IMR-90 (cell line): ENCODE data around the gene PSMB3. TPM values are rescaled to one million over a fixed set of nuclear protein-coding genes. Genes with fewer than 3 reads are reported as not detected.

Experiments used
- ATAC-seq: fragments of 200-7000 bp; cut with Tn5 transposase; 2 replicates; pipeline ENCODE4 v1.9.1; 2020; ENCODE audit warnings: low read depth, mild to moderate bottlenecking, moderate library complexity
- BruUV-seq: library from RNA; stranded (reverse); fragments of 400-500 nt; replicated peaks from 2 replicates; lab custom pipeline; 2021; lab: Mats Ljungman, UMichigan
- CTCF ChIA-PET: fragments of 300-600 bp; formaldehyde crosslinking; extraction: SDS; loops from one replicate; lab custom pipeline; 2021; ENCODE audit warnings: antibody characterized with exemption; lab: Yijun Ruan, JAX
- POLR2A ChIA-PET: fragments of 300-600 bp; sonication (Branson Sonifier 250); formaldehyde crosslinking; loops from one replicate; lab custom pipeline; 2022; ENCODE audit warnings: antibody characterized with exemption; ENCODE audit not compliant: unreplicated experiment; lab: Charles Lee
- DNase-seq: peaks from one replicate; pipeline ENCODE4 v3.0.0; 2013
- H2AFZ ChIP-seq: replicated peaks from 2 replicates; pipeline ENCODE3; 2013; ENCODE audit warnings: low read length, mild to moderate bottlenecking; ENCODE audit not compliant: poor library complexity
- H2AK5ac ChIP-seq: 2 replicates; pipeline ENCODE4 v1.6.1; 2013; ENCODE audit warnings: low read depth, low read length, inconsistent platforms
- H2AK9ac ChIP-seq: replicated peaks from 2 replicates; pipeline ENCODE3; 2013; ENCODE audit warnings: mild to moderate bottlenecking, low read depth, low read length, moderate library complexity; ENCODE audit not compliant: poor library complexity
- H2BK120ac ChIP-seq: 2 replicates; pipeline ENCODE4 v1.6.1; 2013; ENCODE audit warnings: low read depth, low read length, inconsistent platforms
- H2BK15ac ChIP-seq: 3 replicates; pipeline ENCODE4 v1.6.1; 2013; ENCODE audit warnings: low read depth, low read length, inconsistent platforms
- H2BK20ac ChIP-seq: 2 replicates; pipeline ENCODE4 v1.6.1; 2013; ENCODE audit warnings: low read depth, mild to moderate bottlenecking, inconsistent platforms, low read length, moderate library complexity
- H2BK5ac ChIP-seq: 2 replicates; pipeline ENCODE4 v1.6.1; 2013; ENCODE audit warnings: mild to moderate bottlenecking, low read depth, low read length, inconsistent platforms; ENCODE audit not compliant: poor library complexity, severe bottlenecking
- H3K14ac ChIP-seq: replicated peaks from 2 replicates; pipeline ENCODE4 v1.6.1; 2013; ENCODE audit warnings: low read depth, low read length, inconsistent platforms
- H3K18ac ChIP-seq: 2 replicates; pipeline ENCODE4 v1.6.1; 2013; ENCODE audit warnings: low read depth, low read length, control low read depth
- H3K23ac ChIP-seq: 2 replicates; pipeline ENCODE4 v1.6.1; 2013; ENCODE audit warnings: low read depth, low read length, inconsistent platforms
- H3K27ac ChIP-seq: 2 replicates; pipeline ENCODE4 v1.5.1; 2013; ENCODE audit warnings: mild to moderate bottlenecking, control low read depth, low read length; ENCODE audit not compliant: insufficient read depth
- H3K27me3 ChIP-seq: 2 replicates; pipeline ENCODE4 v1.6.1; 2013; ENCODE audit warnings: low read length; ENCODE audit not compliant: control insufficient read depth, insufficient read depth
- H3K36me3 ChIP-seq: 2 replicates; pipeline ENCODE4 v1.6.1; 2013; ENCODE audit warnings: low read length, mixed read lengths; ENCODE audit not compliant: control insufficient read depth, insufficient read depth
- H3K4ac ChIP-seq: 2 replicates; pipeline ENCODE4 v1.6.1; 2013; ENCODE audit warnings: low read depth, low read length, inconsistent platforms
- H3K4me1 ChIP-seq: 2 replicates; pipeline ENCODE4 v1.6.1; 2013; ENCODE audit warnings: low read length, mixed read lengths; ENCODE audit not compliant: control insufficient read depth, insufficient read depth
- H3K4me2 ChIP-seq: 2 replicates; pipeline ENCODE4 v1.6.1; 2013; ENCODE audit warnings: low read depth, mild to moderate bottlenecking, control low read depth, low read length, moderate library complexity
- H3K4me3 ChIP-seq: 2 replicates; pipeline ENCODE4 v1.5.1; 2013; ENCODE audit warnings: low read depth, mild to moderate bottlenecking, control low read depth, low read length, moderate library complexity; ENCODE audit not compliant: insufficient read depth
- H3K56ac ChIP-seq: 2 replicates; pipeline ENCODE4 v1.6.1; 2013; ENCODE audit warnings: low read length, inconsistent platforms; ENCODE audit not compliant: insufficient read depth; ENCODE audit errors: extremely low read depth
- H3K79me1 ChIP-seq, 2 experiments: 2 replicates each; pipeline ENCODE4 v1.6.1; 2013; ENCODE audit warnings: low read length in 2 of 2, inconsistent platforms in 1 of 2, low read depth in 1 of 2
- H3K9ac ChIP-seq: 2 replicates; pipeline ENCODE4 v1.6.1; 2013; ENCODE audit warnings: low read depth, low read length, control low read depth
- H3K9me1 ChIP-seq: 2 replicates; pipeline ENCODE4 v1.6.1; 2013; ENCODE audit warnings: low read length, inconsistent platforms; ENCODE audit not compliant: insufficient read depth
- H3K9me3 ChIP-seq: 2 replicates; pipeline ENCODE4 v1.6.1; 2013; ENCODE audit warnings: low read length; ENCODE audit not compliant: control insufficient read depth, insufficient read depth
- H4K20me1 ChIP-seq: 2 replicates; pipeline ENCODE4 v1.6.1; 2013; ENCODE audit warnings: low read length, inconsistent platforms; ENCODE audit not compliant: insufficient read depth
- H4K5ac ChIP-seq: 2 replicates; pipeline ENCODE4 v1.6.1; 2013; ENCODE audit warnings: mild to moderate bottlenecking, low read depth, low read length, control low read depth
- H4K8ac ChIP-seq, 2 experiments: 2 replicates each; pipeline ENCODE4 v1.6.1; 2013; ENCODE audit warnings: low read depth in 2 of 2, low read length in 2 of 2, control low read depth in 1 of 2, inconsistent platforms in 1 of 2
- H4K91ac ChIP-seq: 2 replicates; pipeline ENCODE4 v1.6.1; 2013; ENCODE audit warnings: low read depth, low read length, inconsistent platforms; ENCODE audit not compliant: insufficient read depth
- BHLHE40 ChIP-seq: fragments of 150-350 bp; IDR thresholded peaks from 2 replicates; pipeline ENCODE4 v1.6.1; 2016; ENCODE audit warnings: mild to moderate bottlenecking, low read depth, low read length
- CEBPB ChIP-seq: IDR thresholded peaks from 2 replicates; pipeline ENCODE4 v1.6.1; 2012; ENCODE audit warnings: low read depth, low read length, improper control_type of control experiment
- CHD1 ChIP-seq: IDR thresholded peaks from 2 replicates; pipeline ENCODE4 v1.6.1; 2012; ENCODE audit warnings: low read depth, low read length, improper control_type of control experiment
- CTCF ChIP-seq: conservative IDR thresholded peaks from 2 replicates; pipeline ENCODE4 v1.5.1; 2012; ENCODE audit warnings: mild to moderate bottlenecking, low read depth, low read length, improper control_type of control experiment
- ELK1 ChIP-seq: fragments of 150-350 bp; IDR thresholded peaks from 2 replicates; pipeline ENCODE4 v1.6.1; 2016; ENCODE audit warnings: low read depth, mild to moderate bottlenecking, low read length, moderate library complexity, borderline replicate concordance
- FOS ChIP-seq: fragments of 150-350 bp; IDR thresholded peaks from 2 replicates; pipeline ENCODE4 v1.6.1; 2016; ENCODE audit warnings: low read depth, low read length
- MAFK ChIP-seq: IDR thresholded peaks from 2 replicates; pipeline ENCODE4 v1.6.1; 2012; ENCODE audit warnings: low read depth, low read length, improper control_type of control experiment
- MAZ ChIP-seq: IDR thresholded peaks from 2 replicates; pipeline ENCODE4 v1.6.1; 2012; ENCODE audit warnings: low read depth, mild to moderate bottlenecking, low read length, improper control_type of control experiment, moderate library complexity, borderline replicate concordance
- MXI1 ChIP-seq: IDR thresholded peaks from 2 replicates; pipeline ENCODE4 v1.6.1; 2012; ENCODE audit warnings: low read depth, mild to moderate bottlenecking, low read length, moderate library complexity, borderline replicate concordance
- NFE2L2 ChIP-seq: fragments of 150-350 bp; IDR thresholded peaks from 2 replicates; pipeline ENCODE4 v1.6.1; 2016; ENCODE audit warnings: low read depth, mild to moderate bottlenecking, low read length
- POLR2A ChIP-seq: IDR thresholded peaks from 2 replicates; pipeline ENCODE4 v1.6.1; 2012; ENCODE audit warnings: mild to moderate bottlenecking, low read depth, low read length
- RAD21 ChIP-seq: IDR thresholded peaks from 2 replicates; pipeline ENCODE4 v1.6.1; 2012; ENCODE audit warnings: low read length, improper control_type of control experiment
- RCOR1 ChIP-seq: IDR thresholded peaks from 2 replicates; pipeline ENCODE4 v1.6.1; 2012; ENCODE audit warnings: mild to moderate bottlenecking, low read length, improper control_type of control experiment; ENCODE audit not compliant: insufficient replicate concordance
- RFX5 ChIP-seq: IDR thresholded peaks from 2 replicates; pipeline ENCODE4 v1.8.0; 2012; ENCODE audit warnings: low read depth, mild to moderate bottlenecking, low read length, moderate library complexity
- SMC3 ChIP-seq: fragments of 150-350 bp; IDR thresholded peaks from 2 replicates; pipeline ENCODE4 v1.6.1; 2016; ENCODE audit warnings: low read depth, mild to moderate bottlenecking, antibody characterized with exemption, low read length, moderate library complexity
- USF2 ChIP-seq: fragments of 150-350 bp; IDR thresholded peaks from 2 replicates; pipeline ENCODE4 v1.6.1; 2017; ENCODE audit warnings: mild to moderate bottlenecking, antibody characterized with exemption, low read length, low read depth
- WGBS, 2 experiments: methylation state at CpG; one replicate each; pipeline versions ENCODE4 v1.1.5 to v1.1.7; 2013; ENCODE audit warnings: missing lambda C conversion rate in 2 of 2; ENCODE audit not compliant: insufficient read length in 1 of 2; ENCODE audit errors: extremely low coverage in 2 of 2; 5-methylcytosine and 5-hydroxymethylcytosine counted together
- dilution Hi-C: fragments of 300-500 bp; cut with HindIII; formaldehyde crosslinking; loops from one replicate; pipeline ENCODE4 v1.14.3; 2018; ENCODE audit warnings: low sequenced_read_pairs; ENCODE audit not compliant: unreplicated experiment
- in situ Hi-C: fragments of 300-500 bp; cut with MboI; formaldehyde crosslinking; loops from 3 replicates; pipeline ENCODE4 v1.14.3; 2019; ENCODE audit warnings: low sequenced_read_pairs, inconsistent platforms, mixed read lengths
- intact Hi-C: fragments of 100-400 bp; cut with micrococcal nuclease; formaldehyde crosslinking; loops from 2 replicates; pipeline ENCODE4 v1.10.0; 2022
- polyA plus RNA-seq, 3 experiments: library from polyadenylated mRNA; depleted of rRNA; stranded (reverse); fragments of >200 nt; gene quantifications; 2 replicates each; pipeline ENCODE4 v1.2.3, GENCODE V29; 2012; ENCODE audit warnings: low replicate concordance in 1 of 3
- total RNA-seq: library from RNA; depleted of rRNA; stranded (reverse); fragments of >200 nt; gene quantifications from 2 replicates; pipeline ENCODE4 v1.2.3, GENCODE V29; 2012

The PSMB3 gene
- total and polyA plus RNA-seq, 2 of the 4 experiments (the other 2 are of a cell fraction), result 480 to 828 TPM

- H3K18ac ChIP-seq, result no peak overlapping the region
- no peak overlapping the region for H3K23ac ChIP-seq
- peaks cover 9% of the 10 kb centered on the region for H3K4me1 ChIP-seq
- ChIA-PET CTCF (no interaction called here), POLR2A (no interaction called here)
- H2BK5ac ChIP-seq, result no peak overlapping the region
- no peak overlapping the region for H3K14ac ChIP-seq
- no peak overlapping the region for H3K4ac ChIP-seq
- BruUV-seq, result no TSS peak
- H4K91ac ChIP-seq, result no peak overlapping the region
- H2AK5ac ChIP-seq, result no peak overlapping the region
- H3K27ac ChIP-seq, result no peak overlapping the region
- intact Hi-C loops, result no loop called here
- H3K56ac ChIP-seq, result no peak overlapping the region
- H2BK15ac ChIP-seq, result no peak overlapping the region
- H3K79me1 ChIP-seq, result peaks cover 17 to 57% of the 10 kb centered on the region in 2 experiments
- H3K4me2 ChIP-seq, result no peak overlapping the region
- no CpG with 5 or more reads among the region's 6 CpGs for WGBS, 2 experiments
- no peak overlapping the region for H2AK9ac ChIP-seq
- no peak overlapping the region for H4K8ac ChIP-seq
- H3K9me3 ChIP-seq, result no peaks in the 10 kb centered on the region
- TF ChIP-seq FOS (no peak), POLR2A (no peak), CTCF (no peak), MXI1 (no peak), BHLHE40 (no peak), CHD1 (no peak), MAFK (no peak), RCOR1 (no peak), NFE2L2 (no peak), RFX5 (no peak), MAZ (no peak), SMC3 (no peak), RAD21 (no peak), CEBPB (no peak), ELK1 (no peak), USF2 (no peak)
- no peak overlapping the region for H3K9ac ChIP-seq
- in situ Hi-C loops, result no loop called here
- no peak overlapping the region for H2BK120ac ChIP-seq
- no peak overlapping the region for H3K4me3 ChIP-seq
- ATAC-seq (no peak), DNase-seq (no peak)
- peaks cover 9% of the 10 kb centered on the region for H3K9me1 ChIP-seq
- no peak overlapping the region for H2AFZ ChIP-seq
- dilution Hi-C loops, result no loop called here
- H4K5ac ChIP-seq, result no peak overlapping the region
- H2BK20ac ChIP-seq, result no peak overlapping the region
- no peaks in the 10 kb centered on the region for H3K27me3 ChIP-seq
- H3K36me3 ChIP-seq, result peaks cover 42% of the 10 kb centered on the region
- H4K20me1 ChIP-seq, result peaks cover 27% of the 10 kb centered on the region
These were observed 33.8 kb downstream of the PSMB3 start for GRCh38 chr17:38786372-38786771.
